ENCODE data around the gene ADGRV1.

DNA sequence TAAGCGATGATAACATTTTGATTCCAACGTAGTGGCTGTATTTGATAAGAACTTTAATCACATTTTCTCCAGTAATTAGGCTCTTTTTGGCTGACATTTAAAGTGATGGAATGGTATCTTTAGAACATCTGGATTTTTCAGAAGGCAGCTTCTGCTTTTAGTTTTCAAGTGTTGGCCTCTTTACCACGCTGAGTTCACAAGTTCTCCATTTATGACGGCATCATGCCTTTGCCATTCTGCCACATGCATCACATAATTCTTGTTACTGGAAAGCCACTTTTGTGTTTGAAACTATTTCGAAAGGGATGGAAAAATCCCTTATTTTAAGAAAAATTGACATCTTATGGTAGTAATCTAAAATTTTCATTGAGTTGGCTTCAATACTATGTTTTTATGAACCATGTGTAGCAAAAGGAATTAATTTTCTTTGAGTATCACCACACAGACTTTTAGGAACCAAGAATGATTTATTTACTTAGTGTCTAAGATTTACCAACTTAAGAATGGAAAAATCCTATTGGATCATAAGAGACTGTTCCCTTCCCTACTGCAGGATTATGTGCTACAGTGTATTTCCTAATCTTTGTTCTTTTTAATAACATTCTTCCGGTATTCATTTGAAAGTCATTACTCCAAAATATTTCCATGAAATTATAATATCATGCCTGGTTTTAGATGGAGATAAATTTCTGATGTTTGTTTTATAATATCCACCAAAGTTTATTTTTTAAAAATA, 344.2 kb downstream of the ADGRV1 start:
- no peak for TF ChIP-seq SIN3A (IDR thresholded peaks at IDR 0.05; ENCODE audit: borderline replicate concordance, insufficient read depth, low read length)
- TF ChIP-seq REST (IDR thresholded peaks at IDR 0.05; ENCODE audit: insufficient read depth in 1 of 2, low read depth in 2 of 2, low read length in 2 of 2), result no peak
- TF ChIP-seq POLR2AphosphoS5 (IDR thresholded peaks at IDR 0.05; ENCODE audit: low read depth, low read length), result no peak

All from PFSK-1 (cell line).